Kidney capillary endothelial cell (primary cell): ENCODE measurements around the gene ZNF526.

Source experiments
- DNase-seq: peaks from one replicate; pipeline ENCODE4 v3.0.0-alpha.2; 2018; ENCODE audit warnings: low spot score

ZNF526 gene

DNA sequence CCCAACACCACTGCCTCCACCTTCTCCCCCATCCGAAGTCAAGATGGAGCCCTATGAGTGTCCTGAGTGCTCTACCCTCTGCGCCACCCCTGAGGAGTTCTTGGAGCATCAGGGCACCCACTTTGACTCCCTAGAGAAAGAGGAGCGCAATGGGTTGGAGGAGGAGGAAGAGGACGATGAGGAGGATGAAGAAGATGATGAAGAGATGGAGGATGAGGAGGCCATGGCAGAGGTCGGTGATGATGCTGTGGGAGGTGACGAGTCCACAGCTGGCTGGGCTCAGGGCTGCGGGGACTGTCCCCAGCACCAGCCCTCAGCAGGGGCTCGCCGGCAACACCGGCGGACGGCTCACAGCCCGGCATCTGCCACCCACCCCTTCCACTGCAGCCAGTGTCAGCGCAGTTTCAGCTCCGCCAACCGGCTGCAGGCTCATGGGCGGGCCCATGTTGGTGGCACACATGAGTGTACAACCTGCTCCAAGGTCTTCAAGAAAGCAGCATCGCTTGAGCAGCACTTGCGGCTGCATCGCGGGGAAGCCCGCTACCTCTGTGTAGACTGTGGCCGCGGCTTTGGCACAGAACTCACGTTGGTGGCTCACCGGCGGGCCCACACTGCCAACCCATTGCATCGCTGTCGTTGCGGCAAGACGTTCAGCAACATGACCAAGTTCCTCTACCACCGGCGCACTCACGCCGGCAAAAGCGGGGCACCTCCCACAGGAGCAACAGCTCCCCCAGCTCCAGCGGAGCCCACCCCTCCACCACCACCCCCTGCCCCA lies 5.0 kb downstream of the ZNF526 start:
- DNase-seq = no peak

DNA sequence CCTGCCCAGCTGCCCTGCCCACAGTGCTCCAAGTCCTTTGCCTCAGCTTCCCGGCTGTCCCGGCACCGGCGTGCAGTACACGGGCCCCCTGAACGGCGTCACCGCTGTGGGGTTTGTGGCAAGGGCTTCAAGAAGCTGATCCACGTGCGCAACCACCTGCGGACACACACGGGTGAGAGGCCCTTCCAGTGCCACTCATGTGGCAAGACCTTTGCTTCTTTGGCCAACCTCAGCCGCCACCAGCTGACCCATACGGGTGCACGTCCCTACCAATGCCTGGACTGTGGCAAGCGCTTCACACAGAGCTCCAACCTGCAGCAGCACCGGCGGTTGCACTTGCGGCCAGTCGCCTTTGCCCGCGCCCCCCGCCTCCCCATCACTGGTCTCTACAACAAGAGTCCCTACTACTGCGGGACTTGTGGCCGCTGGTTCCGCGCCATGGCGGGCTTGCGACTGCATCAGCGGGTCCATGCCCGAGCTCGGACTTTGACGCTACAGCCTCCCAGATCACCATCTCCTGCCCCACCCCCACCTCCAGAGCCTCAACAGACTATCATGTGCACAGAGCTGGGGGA lies 5.7 kb downstream of the ZNF526 start:
- no peak for DNase-seq

DNA sequence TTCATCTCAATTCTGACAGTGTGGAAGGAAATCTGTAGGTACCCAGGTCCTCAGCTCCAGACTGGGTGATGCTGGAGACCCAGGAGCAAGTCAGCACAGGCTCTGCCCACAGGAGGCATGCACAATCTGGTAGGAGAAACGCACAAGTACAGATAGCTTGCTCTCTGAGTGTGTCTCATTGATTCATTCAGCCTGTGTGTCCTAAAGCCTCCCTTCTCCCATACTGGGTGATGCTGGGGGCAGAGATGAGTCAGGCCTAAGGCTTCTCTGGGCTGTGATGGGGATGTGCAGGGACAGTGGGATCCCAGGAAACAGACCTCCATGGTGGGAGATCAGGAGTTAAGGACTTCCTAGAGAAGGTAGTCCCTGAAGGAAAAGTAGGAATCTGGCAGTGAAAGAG lies 6.8 kb downstream of the ZNF526 start:
- no peak for DNase-seq

DNA sequence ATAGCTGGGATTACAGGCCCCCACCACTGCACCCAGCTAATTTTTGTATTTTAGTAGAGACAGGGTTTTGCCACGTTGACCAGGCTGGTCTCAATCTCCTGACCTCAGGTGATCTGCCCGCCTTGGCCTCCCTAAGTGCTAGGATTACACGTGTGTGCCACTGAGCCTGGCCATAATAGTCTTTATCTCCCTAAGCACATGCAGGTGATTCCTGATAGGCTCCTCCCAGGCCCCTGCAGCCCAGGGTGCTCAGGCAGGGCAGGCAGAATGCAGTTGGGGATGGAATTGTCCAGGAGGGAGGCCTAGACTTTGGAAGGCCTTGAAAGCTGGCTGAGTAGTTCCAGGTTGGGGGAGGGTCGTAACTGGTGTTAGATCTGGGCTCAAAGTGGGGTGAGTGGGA lies 8.5 kb downstream of the ZNF526 start:
- DNase-seq = no peak

DNA sequence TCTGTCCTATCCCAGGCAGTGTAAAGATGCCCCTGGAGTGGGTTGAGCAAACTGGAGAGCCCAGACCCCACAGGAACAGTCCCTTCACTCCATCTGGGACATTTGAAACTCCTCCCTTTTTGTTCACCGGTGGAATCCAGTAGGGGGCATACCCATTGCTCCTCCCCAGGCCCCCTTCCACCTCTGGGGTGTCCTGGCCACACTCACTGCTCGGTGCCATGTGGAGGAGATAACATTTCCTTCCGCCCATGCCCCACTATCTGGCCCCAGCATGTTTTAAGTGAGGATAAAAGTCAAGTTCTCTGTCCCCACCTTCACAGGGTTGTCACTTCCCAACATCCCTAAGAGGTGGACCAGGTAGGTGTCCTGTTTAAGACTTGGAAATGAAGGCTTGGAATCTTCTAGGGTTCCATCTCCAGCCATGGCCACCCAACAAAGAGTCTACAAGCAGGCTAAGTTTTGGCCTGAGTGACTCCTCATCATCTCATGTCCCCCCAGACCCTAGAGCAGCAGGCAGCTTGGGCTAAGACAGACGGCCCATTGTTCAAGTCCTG lies 9.3 kb downstream of the ZNF526 start:
- no peak for DNase-seq

DNA sequence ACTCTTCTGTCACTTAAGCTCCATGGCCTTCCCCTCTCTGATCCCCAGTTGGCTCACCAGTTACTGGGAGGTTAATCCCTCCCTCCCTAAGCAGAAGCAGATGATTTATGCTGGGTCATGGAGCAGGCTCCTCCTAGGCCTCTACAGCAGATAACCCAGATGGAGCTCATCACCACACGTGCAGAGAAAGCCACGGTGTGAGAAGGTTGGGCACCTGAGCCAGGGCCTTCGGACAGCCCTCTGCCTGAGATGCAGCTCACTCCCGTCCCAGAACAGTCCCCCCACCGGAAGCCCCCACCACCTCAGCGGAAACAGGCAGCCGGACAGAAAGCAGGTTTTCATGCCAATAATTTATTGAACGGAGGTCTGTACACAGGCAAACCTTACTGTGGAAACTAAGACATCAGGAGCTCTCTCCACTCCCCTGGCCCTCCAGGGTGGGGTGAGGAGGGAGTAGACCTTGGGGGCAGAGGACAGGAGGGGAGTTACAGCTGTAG lies 9.8 kb downstream of the ZNF526 start:
- no peak for DNase-seq

DNA sequence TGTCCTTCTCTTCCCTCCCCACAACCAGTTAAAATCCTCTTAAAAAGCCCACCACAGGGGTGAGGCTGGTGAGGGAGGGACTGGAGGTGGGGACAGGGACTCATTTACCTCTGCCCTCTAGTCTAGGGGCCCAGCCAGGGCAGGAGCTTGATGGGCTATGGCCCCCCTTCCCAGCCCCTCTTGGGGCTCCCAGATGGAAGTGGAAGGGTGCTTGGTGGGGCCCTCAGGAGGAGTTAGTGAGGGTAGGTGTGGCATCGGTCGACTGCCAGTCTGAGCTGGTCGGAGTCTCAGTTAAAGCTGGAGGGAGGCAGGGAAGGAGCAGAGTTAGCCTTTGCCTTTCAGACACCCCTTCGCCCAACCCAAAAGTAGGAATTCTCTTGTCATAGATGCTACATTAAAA lies 10.5 kb downstream of the ZNF526 start:
- no peak for DNase-seq

DNA sequence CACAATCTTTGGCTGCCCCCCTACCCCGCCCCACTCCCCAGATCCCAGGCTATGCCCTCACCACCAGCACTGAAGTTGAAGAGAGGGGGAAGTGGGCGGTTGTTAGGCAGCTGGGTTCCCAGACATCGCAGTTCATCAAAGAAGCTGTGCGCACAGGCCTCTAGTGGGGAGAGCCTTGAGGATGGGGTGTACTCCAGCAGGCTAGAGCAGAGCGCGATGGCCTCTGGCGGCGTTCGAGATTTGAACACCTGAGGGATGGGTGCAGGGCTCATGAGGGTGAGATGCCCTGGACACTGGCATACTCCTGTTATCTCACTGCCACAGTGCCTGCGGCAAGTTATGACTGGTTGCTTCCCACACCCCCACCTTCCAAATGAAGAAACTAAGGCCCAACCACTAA lies 12.3 kb downstream of the ZNF526 start:
- no peak for DNase-seq

DNA sequence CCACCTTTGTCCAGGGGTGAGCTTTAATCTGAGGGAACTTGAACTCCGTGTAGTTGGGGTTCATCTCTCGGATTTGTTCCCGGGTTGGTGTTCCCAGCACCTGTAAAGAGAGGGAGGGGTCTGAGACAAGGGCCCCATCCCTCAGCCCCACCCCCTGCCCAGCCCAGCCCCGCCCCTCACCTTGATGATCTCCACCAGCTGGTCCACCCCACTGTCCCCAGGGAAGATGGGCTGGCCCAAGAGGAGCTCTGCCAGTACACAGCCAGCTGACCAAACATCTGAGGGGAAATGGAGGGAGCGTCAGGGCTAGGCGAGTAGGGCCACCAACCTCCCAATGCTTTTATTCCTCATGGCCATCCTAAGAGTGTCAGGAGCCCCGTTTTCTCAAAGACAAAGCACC lies 13.0 kb downstream of the ZNF526 start:
- DNase-seq = no peak

DNA sequence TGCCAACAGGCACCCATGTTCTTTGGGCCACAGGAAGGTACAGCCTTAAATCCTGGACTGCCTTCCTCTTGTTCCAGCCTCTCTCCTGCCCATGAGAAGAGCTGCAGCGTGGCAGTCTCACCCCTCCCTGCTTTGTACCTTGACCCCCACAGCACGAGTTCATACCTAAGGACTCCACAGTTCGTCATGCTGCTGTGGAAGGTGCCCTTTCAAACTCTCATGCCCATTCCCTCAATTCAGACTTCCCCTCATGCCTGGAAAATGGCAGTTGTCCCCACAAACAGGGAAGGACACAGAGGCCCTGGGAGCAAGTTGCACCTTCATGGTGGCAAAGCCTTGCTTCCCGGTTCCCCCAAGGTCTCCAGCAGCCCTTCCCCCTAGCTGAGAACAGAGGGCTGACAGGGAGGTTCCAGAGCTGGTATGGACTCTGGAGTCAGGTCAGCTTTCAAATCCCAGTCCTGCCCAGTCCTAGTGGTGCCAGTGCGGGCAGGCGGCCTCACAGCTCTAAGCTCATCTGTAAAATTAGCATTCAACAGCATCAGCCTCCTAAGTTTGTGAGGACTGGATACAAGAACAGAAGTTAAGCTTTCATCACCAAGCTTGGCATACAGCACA lies 13.7 kb downstream of the ZNF526 start:
- no peak for DNase-seq

DNA sequence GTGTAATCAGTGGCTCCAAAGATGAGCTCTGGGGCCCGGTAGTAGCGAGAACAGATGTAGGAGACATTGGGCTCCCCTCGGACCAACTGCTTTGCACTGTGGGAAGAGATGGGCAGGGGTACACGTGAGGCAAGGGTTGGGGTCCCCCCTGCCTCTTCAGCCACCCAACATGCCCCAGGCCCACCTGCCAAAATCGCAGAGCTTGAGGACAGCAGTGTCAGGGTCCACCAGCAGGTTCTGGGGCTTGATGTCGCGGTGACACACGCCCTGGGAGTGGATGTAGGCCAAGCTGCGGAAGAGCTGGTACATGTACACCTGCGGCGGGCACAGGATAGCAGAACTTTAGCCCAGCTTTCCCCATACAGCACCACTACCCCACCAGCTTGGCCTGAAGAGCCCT lies 14.3 kb downstream of the ZNF526 start:
- DNase-seq = no peak

DNA sequence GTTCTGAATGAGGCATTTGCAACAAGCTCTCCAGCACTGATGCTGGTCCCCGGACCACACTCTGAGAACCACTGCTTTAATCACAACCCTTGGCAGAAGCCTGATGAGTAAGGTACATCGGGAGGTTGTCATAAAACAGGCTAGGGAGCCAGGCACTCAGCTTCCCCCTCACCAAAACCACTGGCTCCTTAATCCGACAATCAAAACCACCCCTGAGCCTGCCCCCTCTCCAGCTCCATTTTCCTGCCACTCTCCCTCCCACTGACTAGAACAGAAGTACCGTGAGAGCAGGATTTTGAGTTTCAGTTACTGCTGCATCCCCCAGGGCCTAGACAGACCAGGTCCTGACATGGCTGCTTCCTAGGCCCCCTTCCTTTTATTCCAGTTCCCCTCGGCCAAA lies 15.1 kb downstream of the ZNF526 start:
- DNase-seq = no peak

DNA sequence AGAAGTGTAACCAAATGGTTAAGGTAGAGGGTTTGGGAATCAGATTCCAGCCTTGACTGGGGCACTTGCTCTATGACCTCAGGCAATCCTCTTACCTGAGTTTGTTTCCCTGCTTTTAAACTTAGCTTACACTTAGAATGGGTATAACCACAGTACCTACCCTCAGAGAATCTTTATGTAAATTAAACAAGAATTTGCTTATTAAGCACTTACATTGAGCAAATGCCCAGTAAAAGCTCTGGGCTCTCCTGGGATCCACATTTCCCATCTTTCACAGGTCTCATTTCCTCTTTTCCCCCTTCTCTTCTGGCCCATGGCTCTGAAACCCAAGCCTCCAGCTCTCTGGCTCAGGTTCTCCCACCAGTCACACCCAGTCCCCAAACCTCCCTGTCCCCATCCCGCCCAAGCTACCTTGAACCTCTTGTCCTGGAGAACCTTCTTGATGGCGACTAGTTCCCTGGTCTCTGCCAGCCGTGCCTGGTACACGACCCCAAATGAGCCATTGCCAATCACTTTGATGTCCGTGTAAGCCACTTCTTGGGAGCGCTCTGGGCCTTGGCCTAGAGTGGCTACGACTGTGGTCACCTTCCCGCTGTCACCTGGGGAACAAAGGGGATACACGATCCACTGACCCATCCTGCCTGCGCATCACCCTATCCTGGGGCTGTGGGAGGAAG lies 19.6 kb downstream of the ZNF526 start:
- no peak for DNase-seq

DNA sequence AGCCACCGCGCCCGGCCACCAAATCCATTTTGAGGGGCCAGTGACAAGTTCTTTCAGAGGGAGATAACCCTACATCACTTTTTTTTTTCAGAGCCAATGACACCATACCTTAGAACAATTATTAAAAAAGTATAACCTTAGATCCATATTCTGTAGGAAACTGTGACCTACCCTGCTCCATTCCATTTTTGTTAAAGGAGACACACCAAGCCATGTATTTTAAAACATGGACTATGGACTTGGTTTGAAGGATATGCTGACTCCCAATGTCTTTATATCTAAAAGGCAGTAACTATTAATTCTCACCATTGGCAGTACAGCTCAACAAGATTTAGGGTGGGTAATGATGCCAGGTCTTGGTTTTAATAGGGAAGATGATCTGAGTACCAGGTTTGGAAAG lies 21.2 kb downstream of the ZNF526 start:
- DNase-seq = no peak

DNA sequence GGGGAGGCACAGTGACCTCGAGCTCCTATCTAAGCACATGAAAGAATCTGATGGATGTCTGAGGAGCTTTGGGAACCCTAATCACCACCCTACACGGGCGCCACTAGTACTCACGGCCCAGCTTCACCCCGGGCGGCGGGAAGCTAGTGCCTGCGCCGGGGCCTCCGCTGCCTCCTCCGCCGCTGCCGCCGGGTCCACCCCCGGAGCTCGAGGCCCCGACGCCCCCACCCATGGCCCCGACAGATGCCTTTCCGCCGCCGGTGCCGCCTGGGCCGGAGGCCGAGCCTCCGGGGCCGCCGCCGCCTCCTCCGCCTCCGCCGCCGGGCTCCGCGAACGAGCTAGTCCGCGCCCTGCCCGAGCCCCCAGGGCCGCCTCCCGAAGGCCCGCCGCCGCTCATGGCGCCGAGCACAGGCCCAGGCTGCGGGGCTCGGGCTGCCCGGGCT lies 22.0 kb downstream of the ZNF526 start:
- DNase-seq = no peak

DNA sequence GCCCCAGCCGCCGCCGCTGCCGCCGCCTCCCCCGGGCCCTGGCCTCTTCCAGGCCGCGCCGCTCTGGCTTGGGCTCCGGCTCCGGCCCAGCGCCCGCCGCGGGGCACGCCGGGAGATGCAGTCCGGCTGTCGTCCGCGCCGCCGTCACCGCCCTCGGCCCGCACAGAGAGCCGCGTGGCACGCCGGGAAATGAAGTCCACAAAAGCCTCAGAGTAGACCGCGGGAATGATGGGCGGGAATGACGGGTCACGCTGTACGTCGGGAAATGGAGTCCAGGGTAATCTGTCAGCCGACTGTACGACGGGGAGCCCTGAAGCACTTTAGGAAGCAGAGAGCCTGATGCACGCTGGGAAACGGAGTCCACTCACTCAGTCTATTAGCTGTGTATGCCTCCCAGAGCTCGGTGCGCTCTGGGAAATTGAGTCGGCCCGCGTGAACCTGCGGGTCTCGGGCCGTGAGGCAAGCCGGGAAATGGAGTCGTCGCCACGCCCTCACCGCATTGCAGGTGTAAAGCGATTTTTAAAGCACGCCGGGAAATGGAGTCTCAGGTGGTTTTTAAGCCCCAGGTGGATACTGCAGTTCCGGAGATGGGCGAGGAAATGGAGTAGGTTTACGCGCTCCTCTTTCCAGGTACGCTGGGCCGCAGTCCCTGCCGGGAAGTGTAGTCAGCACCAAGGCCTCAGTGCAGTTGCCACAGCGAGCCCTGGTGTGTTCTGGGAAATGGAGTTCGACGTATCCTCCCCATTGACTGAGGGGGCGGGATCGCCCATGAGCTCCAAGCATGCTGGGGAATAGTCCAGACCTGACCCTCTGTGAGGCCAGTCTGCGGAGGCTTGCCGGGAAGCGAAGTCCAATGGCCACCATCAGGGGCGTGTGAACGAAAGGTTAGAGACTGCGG lies 22.6 kb downstream of the ZNF526 start, which contains the start of gene GSK3A:
Gene GSK3A, minus strand, starts transcription at position 91 of the 898 bp plus-strand sequence. CDS start 137 bp downstream, outside the sequence.
- DNase-seq = peak; percentile 96

DNA sequence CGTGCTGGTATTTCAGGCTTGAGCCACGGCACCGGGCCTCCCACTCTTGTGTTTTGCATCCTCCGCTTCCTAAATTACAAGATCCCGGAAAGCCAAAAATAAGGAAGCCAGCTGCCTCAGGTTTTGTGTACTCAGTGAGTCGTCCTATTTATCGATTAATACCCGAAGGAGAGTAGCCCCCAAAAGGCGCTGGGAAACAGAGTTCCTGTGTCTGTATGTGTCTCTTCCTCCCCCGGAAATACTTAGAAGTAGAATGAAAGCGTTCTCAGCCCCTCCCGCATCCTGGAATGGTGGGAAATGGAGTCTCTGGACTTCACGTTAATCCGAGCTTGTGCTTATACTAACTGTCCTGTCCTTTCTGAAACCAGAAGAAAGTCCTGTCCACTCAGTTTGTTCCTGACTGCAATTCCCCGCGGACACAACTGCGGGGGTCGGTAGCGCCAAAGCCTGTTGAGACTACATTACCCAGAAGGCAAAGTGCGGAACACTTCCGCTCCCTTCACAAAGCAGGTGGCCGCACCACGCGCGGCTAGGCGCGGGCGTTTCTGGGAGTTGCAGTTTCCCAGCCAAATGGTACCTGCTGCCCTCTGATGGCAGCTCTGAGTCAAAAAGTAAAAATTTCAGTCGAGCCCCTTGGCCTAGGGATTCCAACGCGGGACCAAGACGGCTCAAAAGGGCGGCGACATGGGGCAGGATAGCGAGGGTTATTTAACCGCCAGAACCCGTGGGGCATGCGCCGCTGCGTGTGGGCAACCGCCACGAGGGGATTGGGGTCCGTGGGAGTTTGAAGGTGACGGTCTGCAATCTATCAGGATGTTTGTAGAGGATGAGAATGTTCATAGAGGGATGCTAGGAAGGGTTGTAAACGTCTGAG lies 24.5 kb downstream of the ZNF526 start:
- DNase-seq = peak; percentile 93

DNA sequence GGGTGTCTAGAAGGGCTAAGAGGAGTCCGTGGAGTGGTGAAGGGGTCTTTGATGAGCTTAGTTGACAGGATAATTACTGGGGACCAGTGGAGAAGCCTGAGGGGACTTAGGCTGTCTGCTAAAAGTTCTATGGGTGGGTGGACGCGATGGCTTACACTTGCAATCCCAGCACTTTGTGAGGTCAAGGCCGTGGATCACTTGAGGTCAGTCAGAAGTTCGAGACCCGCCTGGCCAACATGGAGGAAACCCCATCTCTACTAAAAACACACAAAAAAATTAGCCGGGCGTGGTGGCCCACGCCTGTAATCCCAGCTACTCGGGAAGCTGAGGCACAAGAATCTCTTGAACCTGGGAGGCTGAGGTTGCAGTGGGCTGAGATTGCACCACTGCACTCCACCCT lies 25.1 kb downstream of the ZNF526 start:
- DNase-seq = no peak

DNA sequence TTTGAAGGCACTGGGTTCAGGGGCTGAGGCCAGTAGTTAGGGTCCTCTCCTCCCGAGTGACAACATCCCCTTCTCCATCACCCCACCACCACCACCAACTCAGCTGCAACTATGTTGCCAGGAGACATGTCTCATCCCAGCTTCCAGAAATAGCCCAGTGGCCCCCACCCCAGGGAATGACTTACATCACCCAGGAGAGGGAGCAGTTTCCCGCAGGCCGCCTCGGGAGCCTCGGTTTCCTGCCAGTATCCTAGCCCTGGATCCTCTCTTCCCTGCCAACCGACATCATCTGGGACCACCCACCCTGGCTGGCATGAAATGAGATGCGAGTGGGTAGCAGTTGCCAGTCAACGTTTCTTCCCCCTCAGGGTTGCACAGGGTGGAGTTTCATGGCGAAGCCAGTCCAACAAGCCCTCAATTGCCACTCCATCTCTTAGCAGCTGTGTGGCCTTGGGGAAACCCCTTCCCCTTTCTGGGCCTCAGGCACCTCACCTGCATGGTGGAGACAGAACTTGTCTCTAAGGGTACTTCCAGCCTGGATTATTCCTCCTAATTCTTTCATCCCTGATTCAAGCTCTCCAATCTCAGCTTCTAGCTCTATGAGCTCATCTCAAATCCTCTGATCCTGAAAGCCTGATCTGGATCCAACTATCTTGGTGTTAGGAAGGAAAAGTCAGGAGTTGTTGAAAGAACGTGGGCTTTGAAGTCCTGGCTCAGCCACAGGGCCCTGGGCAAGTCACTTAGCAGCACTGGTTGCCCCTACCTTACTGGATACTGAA lies 26.2 kb downstream of the ZNF526 start:
- peak; percentile 59 for DNase-seq
